ENCODE results near the gene PDE7B. TPM values are rescaled to one million over a fixed set of nuclear protein-coding genes. Genes with fewer than 3 reads are reported as not detected.

PDE7B gene
- total and polyA plus RNA-seq, 9 of the 15 experiments (the other 6 are each of a cell fraction or from before 2014, with no cell fraction given): 0.01 TPM; not detected in 8

DNA sequence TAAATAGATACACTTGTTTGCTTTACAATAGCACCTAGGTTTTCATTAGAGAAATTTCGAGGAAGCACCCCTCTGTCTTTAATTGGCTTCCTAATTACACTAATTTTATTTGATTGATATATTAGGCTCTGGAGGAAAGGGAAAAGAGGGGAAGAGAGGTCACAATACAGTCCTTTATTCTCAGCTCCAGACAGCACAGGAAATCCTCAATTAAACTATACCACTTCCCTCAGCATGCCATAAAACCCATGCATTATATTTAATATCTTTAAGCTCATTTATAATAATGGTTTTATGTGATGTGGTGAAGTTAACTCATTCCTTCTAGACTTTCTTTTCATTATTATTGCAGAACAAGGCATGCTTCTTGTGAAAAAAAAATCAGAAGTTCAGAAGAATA lies 17.7 kb upstream of the PDE7B start:
- no peak overlapping the region for H3K4me3 ChIP-seq
- no peak for TF ChIP-seq ZNF134 (CRISPR knock-in tag; conservative IDR thresholded peaks at IDR 0.05)
- TF ChIP-seq RBM15 (IDR thresholded peaks at IDR 0.05; ENCODE audit: insufficient read depth, low read length): no peak
- TF ChIP-seq ZNF354B (CRISPR knock-in tag; IDR thresholded peaks at IDR 0.05): no peak
- no peak for TF ChIP-seq XRCC4 (IDR thresholded peaks at IDR 0.05; ENCODE audit: extremely low read depth, insufficient read depth, insufficient read length)
- no peak for TF ChIP-seq MAFK (IDR thresholded peaks at IDR 0.05; ENCODE audit: low read length)
- no peak for TF ChIP-seq KLF16 (IDR thresholded peaks at IDR 0.05)
- no peaks in the 10 kb centered on the region for H3K9me3 ChIP-seq (replicated peaks; ENCODE audit: control insufficient read depth, insufficient read depth, low read depth, low read length)
- no peak overlapping the region for H3K4me2 ChIP-seq (ENCODE audit: insufficient read depth, low read length)
- no TSS peak for BruUV-seq (replicated peaks)
- WGBS (ENCODE audit: insufficient coverage, low coverage, missing lambda C conversion rate): 0% methylated on average over 1 of the region's 1 CpG
- ChIA-PET CTCF (ENCODE audit: low intra/inter-chr PET ratio) (no interaction called here), POLR2A (interaction anchor here (0.6 kb wide), 1 partner anchor 20 kb away, joined by 3 read pairs; no protein-coding TSS in a partner anchor)
- no peak overlapping the region for H3K27ac ChIP-seq (ENCODE audit: extremely low read depth, low read depth, low read length)
- peaks cover 7 to 9% of the 10 kb centered on the region in 2 experiments; a peak in 4 of 5 replicates for H3K27me3 ChIP-seq (ENCODE audit: control insufficient read depth in 2 of 2, insufficient read depth in 2 of 2, low read length in 2 of 2)
- H3K79me2 ChIP-seq (ENCODE audit: control insufficient read depth, insufficient read depth, low read length): no peaks in the 10 kb centered on the region
- ATAC-seq (no peak), DNase-seq (ENCODE audit: extremely low read depth in 1 of 4, low spot score in 3 of 4) (no peak), FAIRE-seq (no peak)
- in situ Hi-C loops (cut with MboI) (no loop called here), intact Hi-C loops (cut with micrococcal nuclease) (no loop called here)
- no peak overlapping the region for H3K9ac ChIP-seq (ENCODE audit: insufficient read depth in 1 of 2, low read depth in 2 of 2, low read length in 2 of 2)
- H2AFZ ChIP-seq (ENCODE audit: low read depth, low read length): no peak overlapping the region
- H3K4me1 ChIP-seq (replicated peaks in 1 of 2; ENCODE audit: control insufficient read depth in 2 of 2, insufficient read depth in 2 of 2, low read length in 2 of 2): no peaks in the 10 kb centered on the region
- H3K36me3 ChIP-seq (ENCODE audit: control insufficient read depth, insufficient read depth, low read length): no peaks in the 10 kb centered on the region
- no peaks in the 10 kb centered on the region for H4K20me1 ChIP-seq (replicated peaks; ENCODE audit: control insufficient read depth, insufficient read depth, low read length)
- no peaks in the 10 kb centered on the region for H3K9me1 ChIP-seq (ENCODE audit: control insufficient read depth, insufficient read depth, low read length)

DNA sequence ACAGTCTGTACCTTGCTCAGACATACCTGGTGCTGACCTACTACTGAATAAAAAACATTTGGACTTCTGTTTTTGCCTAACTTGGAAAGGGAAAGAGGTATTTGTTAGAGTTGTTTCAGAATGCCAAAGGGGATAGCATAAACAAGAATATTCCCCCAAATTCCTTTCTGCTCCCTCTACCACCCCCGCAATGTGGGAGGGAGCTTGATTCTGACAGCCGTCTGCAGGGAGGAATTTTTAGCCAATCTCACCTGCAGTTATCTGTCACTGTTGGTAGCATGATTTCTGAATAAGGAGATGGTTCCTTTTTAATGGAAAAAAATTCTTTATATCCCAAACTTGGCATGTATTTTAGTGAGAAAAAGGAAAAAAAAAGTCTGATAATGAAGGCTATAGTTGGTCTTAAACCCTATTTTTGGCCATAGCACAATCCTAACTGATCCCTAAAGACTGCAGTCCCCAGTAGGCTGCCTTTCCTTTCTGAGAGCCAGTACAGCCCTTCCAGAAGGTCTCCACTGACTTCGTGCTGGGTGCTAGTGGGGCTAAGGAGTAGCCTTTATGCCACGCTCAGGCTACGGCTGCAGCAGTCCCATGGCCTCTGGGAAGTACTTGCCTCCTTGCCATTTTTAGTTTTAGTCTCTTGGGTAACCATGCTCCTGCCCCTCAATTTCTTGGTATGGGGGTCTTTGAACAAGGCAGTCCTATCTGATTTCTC lies 13.6 kb upstream of the PDE7B start:
- TF ChIP-seq NR2C2 (CRISPR knock-in tag; IDR thresholded peaks at IDR 0.05): no peak
- TF ChIP-seq NR2C2 (tag; IDR thresholded peaks at IDR 0.05): no peak
- TF ChIP-seq TBL1XR1 (IDR thresholded peaks at IDR 0.05; ENCODE audit: low read length in 2 of 2): no peak
- no peak for TF ChIP-seq KLF16 (IDR thresholded peaks at IDR 0.05)
- Histone ChIP-seq H3K4me1 (replicated peaks in 1 of 2; ENCODE audit: control insufficient read depth in 2 of 2, insufficient read depth in 2 of 2, low read length in 2 of 2) (no peaks in the 10 kb centered on the region), H3K27ac (ENCODE audit: extremely low read depth, low read depth, low read length) (no peak overlapping the region), H3K9me1 (ENCODE audit: control insufficient read depth, insufficient read depth, low read length) (no peaks in the 10 kb centered on the region), H3K9me3 (replicated peaks; ENCODE audit: control insufficient read depth, insufficient read depth, low read depth, low read length) (no peaks in the 10 kb centered on the region), H3K27me3 (ENCODE audit: control insufficient read depth in 2 of 2, insufficient read depth in 2 of 2, low read length in 2 of 2) (peaks cover 18% of the 10 kb centered on the region in 2 experiments; a peak in 4 of 5 replicates), H3K4me2 (ENCODE audit: insufficient read depth, low read length) (no peak overlapping the region), H4K20me1 (replicated peaks; ENCODE audit: control insufficient read depth, insufficient read depth, low read length) (no peaks in the 10 kb centered on the region), H3K9ac (ENCODE audit: insufficient read depth in 1 of 2, low read depth in 2 of 2, low read length in 2 of 2) (no peak overlapping the region), H3K4me3 (no peak overlapping the region), H3K79me2 (ENCODE audit: control insufficient read depth, insufficient read depth, low read length) (no peaks in the 10 kb centered on the region), H3K36me3 (ENCODE audit: control insufficient read depth, insufficient read depth, low read length) (no peaks in the 10 kb centered on the region), H2AFZ (ENCODE audit: low read depth, low read length) (no peak overlapping the region)
- in situ Hi-C loops (cut with MboI) (no loop called here), intact Hi-C loops (cut with micrococcal nuclease) (no loop called here)
- FAIRE-seq (no peak), ATAC-seq (no peak), DNase-seq (ENCODE audit: extremely low read depth in 1 of 4, low spot score in 3 of 4) (no peak)
- POLR2A ChIA-PET: no interaction called here
- WGBS (ENCODE audit: insufficient coverage, low coverage, missing lambda C conversion rate): 2% methylated on average over 5 of the region's 5 CpGs
- no TSS peak for BruUV-seq (replicated peaks)
- CTCF ChIA-PET (ENCODE audit: low intra/inter-chr PET ratio): no interaction called here
